ENCODE data around the gene NSF. TPM values are rescaled to one million over a fixed set of nuclear protein-coding genes. Genes with fewer than 3 reads are reported as not detected.

The NSF gene
- total RNA-seq, 4 donors from 2014 or later: 18.1 to 51.3 (median 47.0) TPM

GRCh38 chr17:46774108-46774737, 183.8 kb downstream of the NSF start:
- no peaks in the 10 kb centered on the region for H3K9me3 ChIP-seq
- H3K36me3 ChIP-seq: no peaks in the 10 kb centered on the region
- WGBS, 2 donors (ENCODE audit: low coverage in 1 of 2): 82 to 94% methylated on average over 5 to 10 of the region's 10 CpGs
- no peak for TF ChIP-seq POLR2AphosphoS5 (IDR thresholded peaks at IDR 0.05)
- TF ChIP-seq EP300 (IDR thresholded peaks at IDR 0.05; ENCODE audit: low read depth): no peak
- no peak for TF ChIP-seq CTCF (IDR thresholded peaks at IDR 0.05)
- no peak for TF ChIP-seq POLR2A (IDR thresholded peaks at IDR 0.05)
- intact Hi-C loops (cut with DNase I; ENCODE audit: low total_unique reads) (no loop called here), in situ Hi-C loops (cut with MboI; ENCODE audit: low pct_ligation_motif_present in 1 of 4, low pct_unique_long_range_greater_than_20kb in 1 of 4, low sequenced_read_pairs in 3 of 4) (no loop called here)
- peaks cover 8 to 19% (median 15%) of the 10 kb centered on the region in 4 donors for H3K4me1 ChIP-seq
- H3K4me3 ChIP-seq: no peak overlapping the region
- H3K27me3 ChIP-seq: peaks cover 37% of the 10 kb centered on the region
- no peak overlapping the region for H3K27ac ChIP-seq
- DNase-seq: no peak

GRCh38 chr17:46776298-46777005, 186.0 kb downstream of the NSF start:
- peaks cover 0 to 7% (median 5%) of the 10 kb centered on the region in 4 donors for H3K4me1 ChIP-seq
- no peak for DNase-seq
- H3K27me3 ChIP-seq: peaks cover 18% of the 10 kb centered on the region
- in situ Hi-C loops (cut with MboI; ENCODE audit: low pct_ligation_motif_present in 1 of 4, low pct_unique_long_range_greater_than_20kb in 1 of 4, low sequenced_read_pairs in 3 of 4) (no loop called here), intact Hi-C loops (cut with DNase I; ENCODE audit: low total_unique reads) (no loop called here)
- WGBS, 2 donors (ENCODE audit: low coverage in 1 of 2): 79% methylated on average over 12 of the region's 12 CpGs; no CpG with 5 or more reads in 1 of the 2 donors
- TF ChIP-seq POLR2AphosphoS5 (IDR thresholded peaks at IDR 0.05): no peak
- TF ChIP-seq POLR2A (IDR thresholded peaks at IDR 0.05): no peak
- TF ChIP-seq CTCF (IDR thresholded peaks at IDR 0.05): no peak
- no peak for TF ChIP-seq EP300 (IDR thresholded peaks at IDR 0.05; ENCODE audit: low read depth)
- no peak overlapping the region for H3K27ac ChIP-seq
- H3K36me3 ChIP-seq: no peaks in the 10 kb centered on the region
- no peaks in the 10 kb centered on the region for H3K9me3 ChIP-seq
- H3K4me3 ChIP-seq: no peak overlapping the region

GRCh38 chr17:46777943-46778915, 187.8 kb downstream of the NSF start:
- Histone ChIP-seq H3K27ac (no peak overlapping the region), H3K27me3 (peaks cover 7% of the 10 kb centered on the region), H3K9me3 (no peaks in the 10 kb centered on the region), H3K4me3 (no peak overlapping the region), H3K36me3 (no peaks in the 10 kb centered on the region), H3K4me1 (peaks cover 0 to 4% (median 0%) of the 10 kb centered on the region in 4 donors)
- TF ChIP-seq POLR2A (IDR thresholded peaks at IDR 0.05): no peak
- DNase-seq: no peak
- in situ Hi-C loops (cut with MboI; ENCODE audit: low pct_ligation_motif_present in 1 of 4, low pct_unique_long_range_greater_than_20kb in 1 of 4, low sequenced_read_pairs in 3 of 4) (no loop called here), intact Hi-C loops (cut with DNase I; ENCODE audit: low total_unique reads) (no loop called here)
- 73 to 75% methylated on average over 4 to 23 of the region's 23 CpGs for WGBS, 2 donors (ENCODE audit: low coverage in 1 of 2)

- no peak for DNase-seq
- intact Hi-C loops (cut with DNase I; ENCODE audit: low total_unique reads): loop anchor here (10.0 kb wide), 1 partner anchor 295 kb away; no protein-coding TSS in a partner anchor
- no peaks in the 10 kb centered on the region for H3K36me3 ChIP-seq
- no peaks in the 10 kb centered on the region for H3K27me3 ChIP-seq
- H3K4me1 ChIP-seq: peaks cover 0 to 4% (median 0%) of the 10 kb centered on the region in 4 donors
- H3K4me3 ChIP-seq: no peak overlapping the region
- in situ Hi-C loops (cut with MboI; ENCODE audit: low pct_ligation_motif_present in 1 of 4, low pct_unique_long_range_greater_than_20kb in 1 of 4, low sequenced_read_pairs in 3 of 4): no loop called here
- no peaks in the 10 kb centered on the region for H3K9me3 ChIP-seq
- H3K27ac ChIP-seq: no peak overlapping the region
- 95% methylated on average over 5 of the region's 5 CpGs; no CpG with 5 or more reads in 1 of the 2 donors for WGBS, 2 donors (ENCODE audit: low coverage in 1 of 2)
- TF ChIP-seq POLR2A (IDR thresholded peaks at IDR 0.05) (no peak), CTCF (IDR thresholded peaks at IDR 0.05) (no peak), EP300 (IDR thresholded peaks at IDR 0.05; ENCODE audit: low read depth) (no peak), POLR2AphosphoS5 (IDR thresholded peaks at IDR 0.05) (no peak)
Measured at GRCh38 chr17:46780003-46780373, 189.5 kb downstream of the NSF start.

Data from transverse colon (tissue), 4 donors.